Heart left ventricle (tissue), 16 donors: ENCODE data around the gene CTPS2. TPM values are rescaled to one million over a fixed set of nuclear protein-coding genes. Genes with fewer than 3 reads are reported as not detected.

Experiments used
- ATAC-seq, 4 donors: fragments of 200-7000 bp; cut with Tn5 transposase; one replicate each; pipeline ENCODE4 v1.9.1; 2020 to 2022; ENCODE audit warnings: moderate library complexity in 4 of 4, mild to moderate bottlenecking in 3 of 4, moderate number of reproducible peaks in 1 of 4
- DNase-seq, 5 donors: peaks; one replicate each; pipeline ENCODE4 v3.0.0-alpha.2; 2020
- H3K27ac ChIP-seq, 12 donors: fragments of 200-600 bp; sonication (generic) in 4 of 12; one replicate each; pipeline versions ENCODE4 v1.5.0 to v1.8.0; 2016 to 2022; ENCODE audit warnings: mild to moderate bottlenecking in 2 of 12
- H3K27me3 ChIP-seq, 9 donors: fragments of 200-600 bp; sonication (generic) in 2 of 9; one replicate each; pipeline versions ENCODE4 v1.5.1 to v1.8.0; 2016 to 2022; ENCODE audit warnings: mild to moderate bottlenecking in 3 of 9
- H3K36me3 ChIP-seq, 9 donors: fragments of 200-600 bp; sonication (generic) in 2 of 9; one replicate each; pipeline versions ENCODE4 v1.5.0 to v1.8.0; 2018 to 2022; ENCODE audit warnings: mild to moderate bottlenecking in 2 of 9
- H3K4me1 ChIP-seq, 12 donors: fragments of 200-600 bp; sonication (generic) in 4 of 12; one replicate each; pipeline versions ENCODE4 v1.5.0 to v1.8.0; 2016 to 2022; ENCODE audit warnings: mild to moderate bottlenecking in 3 of 12
- H3K4me3 ChIP-seq, 12 donors: fragments of 200-600 bp; sonication (generic) in 4 of 12; one replicate each; pipeline versions ENCODE4 v1.5.0 to v1.8.0; 2017 to 2022; ENCODE audit warnings: mild to moderate bottlenecking in 9 of 12, moderate library complexity in 4 of 12
- H3K9me3 ChIP-seq, 12 donors: fragments of 200-600 bp; sonication (generic) in 4 of 12; one replicate each; pipeline versions ENCODE4 v1.5.0 to v1.8.0; 2016 to 2022; ENCODE audit warnings: mild to moderate bottlenecking in 1 of 12
- POLR2A ChIP-seq, 2 donors: fragments of 450-650 bp; IDR thresholded peaks; one replicate each; pipeline ENCODE4 v1.6.1; 2017; ENCODE audit warnings: antibody characterized with exemption in 2 of 2, mild to moderate bottlenecking in 2 of 2, moderate library complexity in 2 of 2
- WGBS, 4 donors: extraction: QIAGEN DNeasy Blood & Tissue Kit in 2 of 4; methylation state at CpG; one replicate each; pipeline versions ENCODE4 v1.1.5 to v1.1.7; 2013 to 2018; 5-methylcytosine and 5-hydroxymethylcytosine counted together
- intact Hi-C, 10 donors: fragments of 100-400 bp; cut with DNase I; formaldehyde crosslinking; loops; one replicate each; pipeline versions ENCODE4 v1.11.1 to v1.14.2; 2022
- polyA plus RNA-seq, 2 donors: library from polyadenylated mRNA; stranded (reverse); fragments of 200-250 nt; gene quantifications; one replicate each; pipeline ENCODE4 v1.2.3, GENCODE V29; 2013
- total RNA-seq, 9 donors: library from RNA; depleted of rRNA in 2 of 9; stranded (reverse); fragments of >200 nt in 2 of 9; fragmentation: NEBNext Ultra II Directional in 3 of 9; extraction: Animal tissue kit (Norgen Biotek cat#: 25700) in 3 of 9; gene quantifications; one replicate each; pipeline versions ENCODE4 v1.1.0 to v1.2.4, GENCODE V29; 2016 to 2023
- TF ChIP-seq, protein P1 (sequence below), 12 donors: fragments of 200-600 bp; sonication (generic) in 4 of 12; IDR thresholded peaks; one replicate each; pipeline versions ENCODE4 v1.5.0 to v1.8.0; 2018 to 2022; ENCODE audit warnings: antibody characterized with exemption in 12 of 12, mild to moderate bottlenecking in 5 of 12
- donor health status: ischemic (EF 13 %, LVEDD 7.1; RV severe dilation, severe dysfunction).
- donor health status: healthy with polysubstance abuse.
- donor health status: DM: no; HTN: yes; CAD: no.
- donor health status: DM: no; HTN: no; CAD: no.
- donor health status: ischemic (EF 25% LVEDD 6.9; RV normal size, moderate dysfunction).
- donor health status: ischemic (EF 25% LVEDD 5.7; RV mildly dilated, moderate dysfunction).
- donor health status: healthy.
- donor health status: DM: yes; HTN: yes; CAD: no.
- donor health status: ischemic (EF 35%, LVEDD 5.7; RV mildly dilated, moderate dysfunction).
- donor health status: nonischemic (EF 11% LVEDD 7.7; RV severe dilation, severe dysfunction).
- donor health status: DM: yes; HTN: yes; CAD: no.
- donor health status: PGD.
- donor health status: ischemic (EF 29% LVEDD 5.4; RV normal size, mild dysfunction).
- donor health status: nonischemic (EF 23%, LVEDD 6.1; RV moderate dilation, normal function).

Gene CTPS2
- total and polyA plus RNA-seq, 11 donors: 3.1 to 8.3 (median 4.8) TPM

DNA sequence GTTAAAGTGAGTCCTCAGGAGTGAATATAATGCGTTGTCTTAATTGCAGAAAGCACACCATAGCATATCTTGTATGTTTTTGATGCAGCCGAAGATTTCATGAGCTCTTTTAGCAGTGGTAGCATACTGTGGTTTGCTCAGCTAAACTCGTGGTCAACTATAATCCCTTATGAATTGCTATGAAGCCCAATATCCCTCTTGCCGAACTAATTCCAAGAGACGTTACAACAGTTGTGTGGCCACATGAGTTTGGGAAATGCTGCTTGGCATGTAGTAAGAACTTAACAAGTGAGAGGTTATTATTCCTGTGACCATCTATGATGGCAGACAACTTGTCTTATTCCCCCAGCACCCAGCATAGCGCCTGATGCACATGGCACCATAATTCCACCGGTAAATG is 37.7 kb upstream of the CTPS2 start:
- Histone ChIP-seq H3K4me1 (no peaks in the 10 kb centered on the region), H3K27me3 (no peaks in the 10 kb centered on the region), H3K27ac (no peak overlapping the region), H3K4me3 (no peak overlapping the region), H3K36me3 (peaks cover 0 to 60% (median 50%) of the 10 kb centered on the region in 9 donors), H3K9me3 (no peaks in the 10 kb centered on the region)
- TF ChIP-seq POLR2A (IDR thresholded peaks at IDR 0.05): no peak
- TF ChIP-seq, protein P1, sequence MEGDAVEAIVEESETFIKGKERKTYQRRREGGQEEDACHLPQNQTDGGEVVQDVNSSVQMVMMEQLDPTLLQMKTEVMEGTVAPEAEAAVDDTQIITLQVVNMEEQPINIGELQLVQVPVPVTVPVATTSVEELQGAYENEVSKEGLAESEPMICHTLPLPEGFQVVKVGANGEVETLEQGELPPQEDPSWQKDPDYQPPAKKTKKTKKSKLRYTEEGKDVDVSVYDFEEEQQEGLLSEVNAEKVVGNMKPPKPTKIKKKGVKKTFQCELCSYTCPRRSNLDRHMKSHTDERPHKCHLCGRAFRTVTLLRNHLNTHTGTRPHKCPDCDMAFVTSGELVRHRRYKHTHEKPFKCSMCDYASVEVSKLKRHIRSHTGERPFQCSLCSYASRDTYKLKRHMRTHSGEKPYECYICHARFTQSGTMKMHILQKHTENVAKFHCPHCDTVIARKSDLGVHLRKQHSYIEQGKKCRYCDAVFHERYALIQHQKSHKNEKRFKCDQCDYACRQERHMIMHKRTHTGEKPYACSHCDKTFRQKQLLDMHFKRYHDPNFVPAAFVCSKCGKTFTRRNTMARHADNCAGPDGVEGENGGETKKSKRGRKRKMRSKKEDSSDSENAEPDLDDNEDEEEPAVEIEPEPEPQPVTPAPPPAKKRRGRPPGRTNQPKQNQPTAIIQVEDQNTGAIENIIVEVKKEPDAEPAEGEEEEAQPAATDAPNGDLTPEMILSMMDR (IDR thresholded peaks at IDR 0.05): no peak
- WGBS, 4 donors: 94 to 98% (median 97%) methylated on average over 7 of the region's 7 CpGs
- no peak for ATAC-seq
- intact Hi-C loops: no loop called here
- no peak for DNase-seq

DNA sequence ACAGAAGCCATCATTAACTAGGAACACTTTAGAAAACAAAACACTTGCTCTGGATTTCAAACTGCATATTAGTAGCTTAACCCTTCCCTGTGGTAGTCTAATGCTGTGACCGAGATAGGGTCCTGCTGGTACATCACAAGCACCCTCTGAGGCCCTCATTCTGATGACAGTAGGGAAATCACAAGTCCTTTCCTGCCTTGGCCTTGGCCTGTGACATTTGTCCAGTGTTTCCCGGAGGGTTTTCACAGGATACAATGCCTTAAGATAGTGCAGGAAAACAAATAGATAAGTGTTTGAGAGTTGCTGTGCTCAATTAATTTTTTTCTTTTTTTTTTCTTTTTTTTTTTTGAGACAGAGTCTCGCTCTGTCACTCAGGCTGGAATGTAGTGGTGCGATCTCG is 36.0 kb upstream of the CTPS2 start:
- no peak for ATAC-seq
- DNase-seq: no peak
- H3K9me3 ChIP-seq: no peaks in the 10 kb centered on the region
- peaks cover 0 to 69% (median 56%) of the 10 kb centered on the region in 9 donors for H3K36me3 ChIP-seq
- no peaks in the 10 kb centered on the region for H3K27me3 ChIP-seq
- 82 to 88% (median 82%) methylated on average over 5 of the region's 5 CpGs for WGBS, 4 donors
- no peak overlapping the region for H3K27ac ChIP-seq
- intact Hi-C loops: no loop called here
- TF ChIP-seq, protein P1 (IDR thresholded peaks at IDR 0.05): no peak
- TF ChIP-seq POLR2A (IDR thresholded peaks at IDR 0.05): no peak
- H3K4me1 ChIP-seq: no peaks in the 10 kb centered on the region
- no peak overlapping the region for H3K4me3 ChIP-seq

DNA sequence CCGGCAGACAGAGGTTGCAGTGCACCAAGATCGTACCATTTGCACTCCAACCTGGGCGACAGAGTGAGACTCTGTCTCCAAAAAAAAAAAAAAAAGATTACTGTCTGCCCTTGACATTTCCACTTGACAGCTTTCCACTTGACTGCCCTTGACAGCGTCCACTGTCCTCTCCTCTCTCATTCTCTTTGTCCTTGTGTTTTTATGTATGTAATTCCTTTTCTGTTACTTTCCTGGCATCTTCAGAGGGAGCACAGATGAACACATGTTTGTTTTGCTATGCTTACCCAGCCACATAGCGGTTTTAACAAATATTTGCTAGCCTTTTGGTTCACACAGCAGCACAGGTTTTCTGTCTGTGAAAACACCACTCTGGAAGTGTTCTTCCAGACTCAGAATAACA is 33.2 kb upstream of the CTPS2 start:
- Histone ChIP-seq H3K27me3 (no peaks in the 10 kb centered on the region), H3K4me3 (no peak overlapping the region), H3K4me1 (no peaks in the 10 kb centered on the region), H3K9me3 (no peaks in the 10 kb centered on the region), H3K36me3 (peaks cover 0 to 86% (median 77%) of the 10 kb centered on the region in 9 donors), H3K27ac (no peak overlapping the region)
- intact Hi-C loops: no loop called here
- 63 to 81% (median 71%) methylated on average over 5 of the region's 5 CpGs for WGBS, 4 donors
- ATAC-seq (peak in 1 of 4 donors; percentile 33), DNase-seq (no peak)
- TF ChIP-seq POLR2A (IDR thresholded peaks at IDR 0.05): no peak
- TF ChIP-seq, protein P1 (IDR thresholded peaks at IDR 0.05): no peak

DNA sequence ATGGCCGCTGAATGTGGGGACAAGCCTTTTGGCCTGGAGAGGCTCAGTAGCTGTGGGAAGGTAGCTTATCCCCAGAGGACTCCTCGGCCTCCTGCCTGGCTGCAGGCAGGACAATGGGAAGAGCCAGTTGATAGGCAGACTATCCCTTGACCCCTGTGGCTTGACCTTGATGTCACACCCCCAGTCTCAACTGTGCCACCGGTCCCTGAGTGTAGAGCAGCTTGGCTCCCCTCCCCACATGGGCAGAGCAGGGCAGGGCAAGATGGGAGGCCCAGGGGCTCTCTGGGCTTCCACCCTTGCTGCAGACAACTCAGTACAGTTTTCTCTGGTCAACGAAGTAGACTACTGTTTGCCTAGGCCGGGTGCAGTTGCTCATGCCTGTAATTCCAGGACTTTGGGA is 32.6 kb upstream of the CTPS2 start:
- peak in 2 of 4 donors; percentile 14 to 53 for ATAC-seq
- intact Hi-C loops: no loop called here
- no peak overlapping the region for H3K4me3 ChIP-seq
- peaks cover 0 to 86% (median 71%) of the 10 kb centered on the region in 9 donors for H3K36me3 ChIP-seq
- H3K4me1 ChIP-seq: no peaks in the 10 kb centered on the region
- no peak for DNase-seq
- no peak for TF ChIP-seq POLR2A (IDR thresholded peaks at IDR 0.05)
- TF ChIP-seq, protein P1 (IDR thresholded peaks at IDR 0.05): no peak
- H3K27me3 ChIP-seq: no peaks in the 10 kb centered on the region
- no peak overlapping the region for H3K27ac ChIP-seq
- H3K9me3 ChIP-seq: no peaks in the 10 kb centered on the region
- 87 to 95% (median 91%) methylated on average over 5 of the region's 5 CpGs for WGBS, 4 donors
